GM10248 (cell line): ENCODE measurements around the gene ZNRF1.

Experiments used
- CTCF ChIA-PET: fragments of 300-600 bp; sonication (Branson Sonifier 250); formaldehyde crosslinking; extraction: SDS; loops from one replicate; lab custom pipeline; 2021; ENCODE audit warnings: antibody characterized with exemption; lab: Yijun Ruan, JAX
- POLR2A ChIA-PET: fragments of 350-650 bp; sonication (Branson Sonifier 250); formaldehyde crosslinking; extraction: SDS; loops from one replicate; lab custom pipeline; 2020; ENCODE audit warnings: antibody characterized with exemption; lab: Yijun Ruan, JAX
- DNase-seq: peaks from one replicate; pipeline ENCODE4 v3.0.0; 2012; ENCODE audit errors: extremely low spot score
- CTCF ChIP-seq: IDR thresholded peaks from 2 replicates; pipeline ENCODE4 v1.5.1; 2012; ENCODE audit warnings: mild to moderate bottlenecking, low read depth; ENCODE audit errors: extremely low read depth, missing control alignments, control extremely low read depth

The ZNRF1 gene

GRCh38 chr16:75138233-75138632, 139.4 kb downstream of the ZNRF1 start:
- ChIA-PET CTCF (interaction anchor here (0.9 to 1.1 kb wide), 2 partner anchors 20 to 264 kb away, joined by 3 read pairs; no protein-coding TSS in a partner anchor), POLR2A (no interaction called here)
- TF ChIP-seq CTCF: no peak
- DNase-seq: no peak

GRCh38 chr16:75138636-75139035, 139.8 kb downstream of the ZNRF1 start:
- no peak for TF ChIP-seq CTCF
- ChIA-PET POLR2A (no interaction called here), CTCF (interaction anchor here (0.9 kb wide), 1 partner anchor 20 kb away, joined by 3 read pairs; no protein-coding TSS in a partner anchor)
- no peak for DNase-seq

- TF ChIP-seq CTCF: no peak
- DNase-seq: no peak
- ChIA-PET CTCF (interaction anchor here (1.2 kb wide), 1 partner anchor 28 kb away, joined by 4 read pairs; no protein-coding TSS in a partner anchor), POLR2A (no interaction called here)
Observed at GRCh38 chr16:75139498-75139897, 140.7 kb downstream of the ZNRF1 start.

- TF ChIP-seq CTCF: no peak
- CTCF ChIA-PET: no interaction called here
- POLR2A ChIA-PET: no interaction called here
- DNase-seq: no peak
Observed at GRCh38 chr16:75143941-75144340, 145.1 kb downstream of the ZNRF1 start.

GRCh38 chr16:75147968-75148310, 149.1 kb downstream of the ZNRF1 start:
- no peak for DNase-seq
- ChIA-PET CTCF (interaction anchor here (0.8 to 3.6 kb wide), 2 partner anchors 17 to 37 kb away, joined by 3 to 13 read pairs; no protein-coding TSS in a partner anchor), POLR2A (no interaction called here)
- TF ChIP-seq CTCF: no peak

GRCh38 chr16:75148311-75149195, 149.7 kb downstream of the ZNRF1 start, which contains the start of gene ZFP1:
ZFP1 (plus strand) TSS chr16:75148524; CDS start chr16:75152952, 4,428 bp downstream.
- ChIA-PET CTCF (interaction anchor here (3.6 kb wide), 1 partner anchor 37 kb away, joined by 13 read pairs; no protein-coding TSS in a partner anchor), POLR2A (no interaction called here)
- no peak for TF ChIP-seq CTCF
- peak; percentile 94 for DNase-seq
